IPS-15b (cell line): ENCODE data around the gene FER.
"Not testable (repeated sequence)": the region's sequence is repeated elsewhere in the genome, so short reads cannot be mapped to it uniquely, and the experiment has no call there.

Source experiments
- H3K27me3 ChIP-seq: one replicate; pipeline ENCODE4 v1.6.1; 2013; ENCODE audit warnings: low read length; ENCODE audit not compliant: control insufficient read depth, insufficient read depth
- H3K36me3 ChIP-seq: one replicate; pipeline ENCODE4 v1.6.1; 2013; ENCODE audit warnings: low read length; ENCODE audit not compliant: control insufficient read depth, insufficient read depth
- H3K4me1 ChIP-seq: one replicate; pipeline ENCODE4 v1.6.1; 2013; ENCODE audit warnings: mild to moderate bottlenecking, low read length; ENCODE audit not compliant: control insufficient read depth, insufficient read depth
- H3K4me3 ChIP-seq: one replicate; pipeline ENCODE4 v1.5.1; 2013; ENCODE audit warnings: low read depth, low read length
- H3K9ac ChIP-seq: one replicate; pipeline ENCODE4 v1.6.1; 2013; ENCODE audit warnings: low read depth, mild to moderate bottlenecking, low read length
- H3K9me3 ChIP-seq: one replicate; pipeline ENCODE4 v1.6.1; 2013; ENCODE audit warnings: mild to moderate bottlenecking, low read length; ENCODE audit not compliant: control insufficient read depth, insufficient read depth

FER gene

GRCh38 chr5:108989761-108990392, 242.2 kb downstream of the FER start:
- no peak overlapping the region for H3K4me3 ChIP-seq
- H3K4me1 ChIP-seq: no peaks in the 10 kb centered on the region
- peaks cover 3% of the 10 kb centered on the region for H3K9me3 ChIP-seq
- H3K27me3 ChIP-seq: no peaks in the 10 kb centered on the region
- H3K9ac ChIP-seq: no peak overlapping the region
- peaks cover 3% of the 10 kb centered on the region for H3K36me3 ChIP-seq

GRCh38 chr5:108992396-108993085, 244.8 kb downstream of the FER start:
- H3K9me3 ChIP-seq, H3K36me3 ChIP-seq, H3K4me1 ChIP-seq, H3K9ac ChIP-seq, H3K4me3 ChIP-seq, H3K27me3 ChIP-seq: not testable (repeated sequence)

- not testable (repeated sequence) for H3K27me3 ChIP-seq, H3K36me3 ChIP-seq, H3K4me3 ChIP-seq, H3K4me1 ChIP-seq, H3K9ac ChIP-seq, H3K9me3 ChIP-seq
Measured at GRCh38 chr5:108993440-108993839, 245.7 kb downstream of the FER start.

DNA sequence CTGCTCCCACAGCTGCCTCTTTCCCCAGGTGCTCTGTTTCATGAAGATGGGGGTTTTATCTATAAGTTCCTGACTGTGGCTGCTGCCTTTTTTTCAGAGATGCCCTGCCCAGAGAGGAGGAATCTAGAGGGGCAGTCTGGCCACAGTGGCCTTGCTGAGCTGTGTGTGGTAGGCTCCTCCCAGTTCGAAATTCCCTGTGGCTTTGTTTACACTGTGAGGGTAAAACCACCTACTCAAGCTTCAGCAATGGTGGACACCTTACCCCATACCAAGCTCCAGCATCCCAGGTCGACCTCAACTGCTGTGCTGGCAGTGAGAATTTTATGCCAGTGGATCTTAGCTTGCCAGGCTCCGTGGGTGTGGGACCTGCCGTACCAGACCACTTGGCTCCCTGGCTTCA, 250.0 kb downstream of the FER start:
- Histone ChIP-seq H3K27me3 (no peaks in the 10 kb centered on the region), H3K9ac (no peak overlapping the region), H3K9me3 (no peaks in the 10 kb centered on the region), H3K36me3 (peaks cover 3% of the 10 kb centered on the region), H3K4me1 (no peaks in the 10 kb centered on the region), H3K4me3 (no peak overlapping the region)

GRCh38 chr5:108998216-108998615, 250.5 kb downstream of the FER start:
- no peak overlapping the region for H3K9ac ChIP-seq
- no peaks in the 10 kb centered on the region for H3K27me3 ChIP-seq
- H3K9me3 ChIP-seq: no peaks in the 10 kb centered on the region
- H3K36me3 ChIP-seq: peaks cover 3% of the 10 kb centered on the region
- H3K4me1 ChIP-seq: no peaks in the 10 kb centered on the region
- H3K4me3 ChIP-seq: no peak overlapping the region

GRCh38 chr5:109003928-109004327, 256.2 kb downstream of the FER start:
- no peaks in the 10 kb centered on the region for H3K27me3 ChIP-seq

GRCh38 chr5:109005297-109006009, 257.8 kb downstream of the FER start:
- no peaks in the 10 kb centered on the region for H3K36me3 ChIP-seq
- H3K9ac ChIP-seq: no peak overlapping the region
- H3K4me3 ChIP-seq: no peak overlapping the region
- H3K4me1 ChIP-seq: no peaks in the 10 kb centered on the region
- no peaks in the 10 kb centered on the region for H3K27me3 ChIP-seq
- no peaks in the 10 kb centered on the region for H3K9me3 ChIP-seq

More at GRCh38 chr5:109003928-109004327, 256.2 kb downstream of the FER start:
- H3K36me3 ChIP-seq: no peaks in the 10 kb centered on the region
- H3K9me3 ChIP-seq: no peaks in the 10 kb centered on the region
- H3K4me1 ChIP-seq: no peaks in the 10 kb centered on the region
- no peak overlapping the region for H3K4me3 ChIP-seq
- no peak overlapping the region for H3K9ac ChIP-seq

GRCh38 chr5:109006129-109006528, 258.4 kb downstream of the FER start:
- H3K4me3 ChIP-seq: no peak overlapping the region
- H3K27me3 ChIP-seq: no peaks in the 10 kb centered on the region
- H3K4me1 ChIP-seq: no peaks in the 10 kb centered on the region
- no peaks in the 10 kb centered on the region for H3K36me3 ChIP-seq
- no peaks in the 10 kb centered on the region for H3K9me3 ChIP-seq
- H3K9ac ChIP-seq: no peak overlapping the region

- H3K36me3 ChIP-seq: no peaks in the 10 kb centered on the region
- H3K4me1 ChIP-seq: peaks cover 1% of the 10 kb centered on the region
- H3K9ac ChIP-seq: no peak overlapping the region
- H3K4me3 ChIP-seq: no peak overlapping the region
- H3K9me3 ChIP-seq: no peaks in the 10 kb centered on the region
- no peaks in the 10 kb centered on the region for H3K27me3 ChIP-seq
Measured at GRCh38 chr5:109016300-109016699, 268.6 kb downstream of the FER start.

- Histone ChIP-seq H3K36me3 (no peaks in the 10 kb centered on the region), H3K4me3 (no peak overlapping the region), H3K27me3 (no peaks in the 10 kb centered on the region), H3K4me1 (no peaks in the 10 kb centered on the region), H3K9me3 (no peaks in the 10 kb centered on the region), H3K9ac (no peak overlapping the region)
Measured at GRCh38 chr5:109022056-109022455, 274.4 kb downstream of the FER start.

- not testable (repeated sequence) for H3K9me3 ChIP-seq, H3K4me3 ChIP-seq, H3K9ac ChIP-seq, H3K36me3 ChIP-seq, H3K4me1 ChIP-seq, H3K27me3 ChIP-seq
Measured at GRCh38 chr5:109025729-109026128, 278.0 kb downstream of the FER start.
